Esophagus squamous epithelium (tissue), 5 donors: Measurements from ENCODE around the gene IDH3A. TPM values are rescaled to one million over a fixed set of nuclear protein-coding genes. Genes with fewer than 3 reads are reported as not detected.

ENCODE experiments used
- DNase-seq: peaks from one replicate; lab custom pipeline; 2025; lab: John Stamatoyannopoulos, UW
- H3K27ac ChIP-seq, 4 donors: fragments of 200-600 bp; sonication (generic); one replicate each; pipeline ENCODE4 v1.5.1; 2016 to 2019; ENCODE audit warnings: mild to moderate bottlenecking in 1 of 4
- H3K27me3 ChIP-seq, 4 donors: fragments of 200-600 bp; sonication (generic); 1 replicate in 3 of 4; 2 replicates in 1 of 4; pipeline versions ENCODE4 v1.5.1 to v1.6.0; 2017 to 2021; ENCODE audit warnings: antibody characterized with exemption in 1 of 4
- H3K36me3 ChIP-seq, 3 donors: fragments of 200-600 bp; sonication (generic); one replicate each; pipeline ENCODE4 v1.5.1; 2016 to 2019
- H3K4me1 ChIP-seq, 3 donors: fragments of 200-600 bp; sonication (generic); one replicate each; pipeline ENCODE4 v1.5.1; 2017 to 2019
- H3K4me3 ChIP-seq, 4 donors: fragments of 200-600 bp; sonication (generic); 1 replicate in 3 of 4; 2 replicates in 1 of 4; pipeline ENCODE4 v1.5.1; 2016 to 2019; ENCODE audit warnings: mild to moderate bottlenecking in 2 of 4, moderate library complexity in 1 of 4
- H3K9me3 ChIP-seq, 3 donors: fragments of 200-600 bp; sonication (generic); one replicate each; pipeline ENCODE4 v1.5.1; 2016 to 2019
- CTCF ChIP-seq, 6 experiments: fragments of 450-650 bp in 4 of 6; fragments of 200-600 bp in 2 of 6; sonication (generic) in 2 of 6; IDR thresholded peaks; one replicate each; pipeline ENCODE4 v1.5.1; 2016 to 2019; ENCODE audit warnings: antibody characterized with exemption in 6 of 6, mild to moderate bottlenecking in 4 of 6, moderate library complexity in 4 of 6
- POLR2A ChIP-seq, 4 donors: fragments of 450-650 bp; IDR thresholded peaks; one replicate each; pipeline ENCODE4 v1.6.1; 2017; ENCODE audit warnings: antibody characterized with exemption in 4 of 4, mild to moderate bottlenecking in 4 of 4, moderate library complexity in 3 of 4
- WGBS, 2 donors: methylation state at CpG; one replicate each; pipeline ENCODE4 v1.1.5; 2018; 5-methylcytosine and 5-hydroxymethylcytosine counted together
- intact Hi-C: fragments of 100-400 bp; cut with DNase I; formaldehyde crosslinking; loops from one replicate; pipeline ENCODE4 v1.15.0; 2022
- total RNA-seq, 4 donors: library from RNA; depleted of rRNA; stranded (reverse); fragments of >200 nt; gene quantifications; one replicate each; pipeline ENCODE4 v1.1.0, GENCODE V29; 2016
- donor health status: DM: yes; HTN: yes; CAD: no.

Gene IDH3A
- total RNA-seq, 4 donors from 2014 or later, result 50.7 to 114 (median 83.8) TPM

GRCh38 chr15:78139578-78139977 lies 9.6 kb upstream of the IDH3A start:
- intact Hi-C loops, result no loop called here
- Histone ChIP-seq H3K4me3 (no peak overlapping the region), H3K27ac (no peak overlapping the region), H3K36me3 (no peaks in the 10 kb centered on the region), H3K9me3 (no peaks in the 10 kb centered on the region), H3K4me1 (no peaks in the 10 kb centered on the region), H3K27me3 (no peaks in the 10 kb centered on the region)
- DNase-seq, result no peak
- TF ChIP-seq CTCF (IDR thresholded peaks at IDR 0.05) (no peak), POLR2A (IDR thresholded peaks at IDR 0.05) (no peak)
- WGBS, 2 donors, result 86 to 93% methylated on average over 3 to 5 of the region's 5 CpGs

GRCh38 chr15:78140292-78140691 lies 8.9 kb upstream of the IDH3A start:
- no peaks in the 10 kb centered on the region for H3K9me3 ChIP-seq
- TF ChIP-seq CTCF (IDR thresholded peaks at IDR 0.05), result no peak
- H3K27me3 ChIP-seq, result no peaks in the 10 kb centered on the region
- DNase-seq, result no peak
- no peak overlapping the region for H3K27ac ChIP-seq
- no peak overlapping the region for H3K4me3 ChIP-seq
- H3K36me3 ChIP-seq, result no peaks in the 10 kb centered on the region
- no peaks in the 10 kb centered on the region for H3K4me1 ChIP-seq
- intact Hi-C loops, result no loop called here

- TF ChIP-seq POLR2A (IDR thresholded peaks at IDR 0.05), result no peak
- no peak for TF ChIP-seq CTCF (IDR thresholded peaks at IDR 0.05)
- Histone ChIP-seq H3K4me1 (peaks cover 0 to 15% (median 0%) of the 10 kb centered on the region in 3 donors), H3K9me3 (no peaks in the 10 kb centered on the region), H3K4me3 (no peak overlapping the region), H3K27me3 (no peaks in the 10 kb centered on the region), H3K36me3 (no peaks in the 10 kb centered on the region), H3K27ac (no peak overlapping the region)
- 83 to 100% methylated on average over 2 to 3 of the region's 3 CpGs for WGBS, 2 donors
- no peak for DNase-seq
- intact Hi-C loops, result no loop called here
Observed at GRCh38 chr15:78142332-78142731, 6.8 kb upstream of the IDH3A start.

GRCh38 chr15:78146425-78147154 lies 2.6 kb upstream of the IDH3A start:
- intact Hi-C loops, result no loop called here
- TF ChIP-seq POLR2A (IDR thresholded peaks at IDR 0.05), result no peak
- TF ChIP-seq CTCF (IDR thresholded peaks at IDR 0.05), result no peak
- Histone ChIP-seq H3K4me1 (peaks cover 5 to 49% (median 21%) of the 10 kb centered on the region in 3 donors), H3K9me3 (no peaks in the 10 kb centered on the region), H3K36me3 (no peaks in the 10 kb centered on the region), H3K27me3 (no peaks in the 10 kb centered on the region), H3K4me3 (no peak overlapping the region), H3K27ac (peak overlapping the region in 3 of 4 donors; percentile 36 to 65 (median 53))
- 56 to 61% methylated on average over 4 of the region's 4 CpGs for WGBS, 2 donors
- no peak for DNase-seq

GRCh38 chr15:78147566-78147965 lies 1.6 kb upstream of the IDH3A start:
- TF ChIP-seq CTCF (IDR thresholded peaks at IDR 0.05), result no peak
- TF ChIP-seq POLR2A (IDR thresholded peaks at IDR 0.05), result no peak
- Histone ChIP-seq H3K9me3 (no peaks in the 10 kb centered on the region), H3K4me3 (no peak overlapping the region), H3K4me1 (peaks cover 5 to 49% (median 21%) of the 10 kb centered on the region in 3 donors), H3K36me3 (peaks cover 0 to 2% (median 0%) of the 10 kb centered on the region in 3 donors), H3K27me3 (no peaks in the 10 kb centered on the region), H3K27ac (peak overlapping the region; percentile 16 to 92 (median 34))
- DNase-seq, result no peak
- intact Hi-C loops, result no loop called here
- WGBS, 2 donors, result 60 to 68% methylated on average over 6 of the region's 6 CpGs
